Activated T-cell treated with anti-CD3 and anti-CD28 coated beads, Interleukin-2, amount 50 U/mL, for 48 hours (primary cell): Measurements from ENCODE around the gene AKIRIN2.

ENCODE experiments used
- DNase-seq, 2 experiments: peaks; one replicate each; pipeline ENCODE4 v3.0.0-alpha.2; 2020

AKIRIN2 gene

DNA sequence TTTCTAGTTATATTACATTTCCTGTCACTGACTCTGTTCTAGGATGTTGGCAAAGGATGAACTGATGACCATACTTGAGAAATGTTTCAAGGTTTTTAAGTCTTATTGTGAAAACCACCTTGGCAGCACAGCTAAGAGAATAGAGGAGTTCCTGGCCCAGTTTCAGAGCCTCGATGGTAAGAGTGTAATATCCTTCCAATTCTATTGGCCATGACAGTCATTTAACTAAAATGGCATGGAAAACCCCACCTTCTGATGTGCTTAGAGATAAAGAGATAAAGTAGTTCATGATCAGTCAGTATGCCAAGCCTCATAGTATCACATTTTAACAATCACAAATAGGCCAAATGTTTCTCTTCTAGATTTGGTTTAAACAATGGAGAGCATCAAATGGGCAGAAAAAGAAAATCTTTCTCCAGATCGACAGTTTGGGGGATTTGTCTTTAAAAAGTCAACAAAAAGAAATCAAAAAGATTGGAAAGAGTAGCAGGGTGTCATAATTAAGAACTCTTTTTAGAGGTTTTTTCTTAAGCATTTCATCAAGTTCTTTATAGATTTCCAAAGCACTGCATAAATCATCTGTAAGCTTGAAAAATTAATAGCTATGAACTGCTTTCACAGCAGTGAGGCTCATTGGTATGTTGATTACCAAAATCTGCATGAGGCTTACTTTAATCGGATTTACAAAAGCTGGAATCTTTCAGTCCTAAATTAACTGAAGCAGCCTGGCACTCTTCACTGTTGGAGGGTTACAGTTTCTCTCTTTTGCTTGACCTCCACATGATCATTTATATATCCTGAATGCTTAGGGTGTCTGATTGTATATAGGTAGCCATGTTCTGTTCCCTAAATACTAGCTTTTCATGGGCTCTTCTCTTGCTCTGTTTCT is 48.7 kb downstream of the AKIRIN2 start:
- DNase-seq, result no peak

DNA sequence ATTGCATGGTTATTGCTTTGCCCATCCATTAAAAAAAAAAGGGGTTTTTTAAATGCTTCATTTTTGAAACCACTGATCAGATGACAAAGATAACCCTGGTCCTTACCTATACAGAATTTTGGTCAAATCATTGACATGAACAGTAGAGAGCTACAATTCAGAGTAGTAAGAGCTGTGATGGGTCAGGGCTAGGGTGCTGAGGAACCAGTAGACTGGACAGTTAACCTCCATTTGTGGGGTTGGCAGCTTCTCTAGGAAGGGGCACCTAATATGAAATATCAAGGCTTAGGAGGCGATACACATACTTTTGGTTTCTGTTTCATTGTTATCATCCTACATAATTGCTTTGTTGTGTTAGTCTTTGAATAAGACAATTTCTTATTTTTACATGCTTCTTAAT is 57.0 kb downstream of the AKIRIN2 start:
- DNase-seq, result no peak

DNA sequence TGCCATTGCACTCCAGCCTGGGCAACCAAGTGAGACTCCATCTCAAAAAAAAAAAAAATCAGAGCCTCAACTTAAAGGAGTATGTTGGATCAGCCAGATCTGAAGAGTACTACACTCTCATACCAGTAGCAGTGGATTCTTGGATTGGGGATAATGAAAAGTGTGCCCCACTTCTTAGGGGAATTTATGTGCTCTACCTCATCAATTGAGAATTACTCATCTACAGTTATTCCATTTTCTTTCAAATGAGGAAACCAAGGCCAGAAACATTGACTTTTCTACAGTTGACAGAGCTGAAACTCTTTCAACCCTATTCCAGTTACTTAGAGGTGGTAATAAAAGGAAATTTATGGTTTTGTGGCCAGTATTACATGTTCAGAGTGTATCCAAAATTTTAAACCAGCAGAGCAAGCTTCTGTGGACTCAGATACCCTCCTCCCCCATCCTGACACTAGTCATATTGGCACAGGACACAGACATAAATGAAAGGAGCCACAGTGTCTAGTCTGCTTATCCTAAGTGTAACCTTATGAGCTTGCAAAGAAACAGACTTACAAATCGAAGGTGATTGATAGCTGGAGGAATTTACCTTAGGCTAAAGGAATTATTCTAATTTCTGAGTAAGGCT is 60.9 kb downstream of the AKIRIN2 start:
- DNase-seq, result no peak

DNA sequence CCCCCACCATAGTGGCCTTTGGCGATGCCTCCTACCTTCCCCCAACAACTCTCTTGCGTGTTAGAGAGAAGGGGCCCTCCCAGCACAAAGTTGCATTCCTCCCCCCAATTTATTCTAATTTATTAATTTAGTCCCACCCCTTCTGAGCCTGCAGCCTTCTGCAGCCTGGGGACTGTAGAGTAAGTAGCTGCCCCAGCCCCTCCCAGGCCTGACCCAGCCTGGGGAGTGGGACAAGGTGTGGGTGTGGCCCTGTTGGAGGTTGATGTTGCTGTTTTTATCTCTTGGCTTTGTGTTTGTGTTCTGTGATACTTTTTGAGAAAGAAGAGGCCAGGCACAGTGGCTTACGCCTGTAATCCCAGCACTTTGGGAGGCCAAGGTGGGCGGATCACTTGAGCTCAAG is 62.7 kb downstream of the AKIRIN2 start:
- no peak for DNase-seq

DNA sequence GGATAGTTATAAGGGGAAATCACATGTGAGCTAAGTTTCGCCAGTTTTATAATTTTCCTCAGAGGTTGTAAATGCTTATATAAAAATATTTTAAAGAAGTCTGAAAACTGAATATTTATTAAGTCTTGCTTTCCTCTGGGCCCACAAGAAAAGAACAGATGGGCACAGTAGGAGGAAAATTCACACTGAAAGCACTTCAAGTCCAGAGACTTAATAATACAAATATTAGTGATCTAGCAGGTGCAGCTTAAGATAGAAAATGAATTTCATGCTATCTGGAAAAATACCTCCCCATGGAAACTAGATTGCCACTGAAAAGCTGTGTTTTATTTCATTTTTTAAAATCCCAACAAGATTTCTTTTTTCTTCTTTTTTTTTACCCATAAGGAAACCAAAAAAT is 64.9 kb downstream of the AKIRIN2 start:
- DNase-seq, result no peak

DNA sequence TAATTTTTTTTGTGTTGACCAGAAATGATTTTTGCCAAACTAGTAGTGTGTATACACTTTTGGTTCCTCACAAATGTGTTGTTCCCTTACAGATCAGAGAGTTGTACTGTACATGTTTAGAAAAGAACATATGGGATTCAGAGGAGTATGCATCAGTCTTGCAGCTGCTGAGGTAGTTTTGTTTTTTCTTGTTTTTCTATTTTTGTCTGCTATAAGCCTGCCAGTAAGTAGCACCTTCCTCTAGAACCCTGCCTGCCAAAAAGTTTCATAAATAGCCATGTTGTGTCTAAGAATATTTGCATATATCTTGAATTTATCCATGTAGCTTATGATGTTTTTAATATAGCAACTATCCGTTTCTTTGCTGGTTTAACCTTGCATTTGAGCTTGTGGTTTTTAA is 65.7 kb downstream of the AKIRIN2 start:
- DNase-seq, result no peak

DNA sequence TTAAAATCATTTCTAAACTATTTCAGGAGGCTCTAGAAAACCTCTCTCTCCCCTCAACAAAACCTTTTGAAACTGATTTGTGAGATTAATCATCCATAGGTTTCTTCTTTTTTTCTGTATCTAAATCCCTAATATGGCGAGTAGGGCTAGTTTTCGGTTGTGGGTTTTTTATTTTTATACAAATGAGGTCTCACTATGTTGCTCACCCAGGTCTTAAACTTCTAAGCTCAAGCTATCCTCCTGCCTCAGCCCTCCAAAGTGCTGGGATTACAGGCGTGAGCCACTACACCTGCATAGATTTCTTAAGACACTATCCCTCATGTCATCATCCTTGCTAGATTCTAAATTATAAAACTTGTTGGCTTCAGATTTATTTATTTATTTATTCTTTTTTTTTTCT is 68.2 kb downstream of the AKIRIN2 start:
- no peak for DNase-seq

DNA sequence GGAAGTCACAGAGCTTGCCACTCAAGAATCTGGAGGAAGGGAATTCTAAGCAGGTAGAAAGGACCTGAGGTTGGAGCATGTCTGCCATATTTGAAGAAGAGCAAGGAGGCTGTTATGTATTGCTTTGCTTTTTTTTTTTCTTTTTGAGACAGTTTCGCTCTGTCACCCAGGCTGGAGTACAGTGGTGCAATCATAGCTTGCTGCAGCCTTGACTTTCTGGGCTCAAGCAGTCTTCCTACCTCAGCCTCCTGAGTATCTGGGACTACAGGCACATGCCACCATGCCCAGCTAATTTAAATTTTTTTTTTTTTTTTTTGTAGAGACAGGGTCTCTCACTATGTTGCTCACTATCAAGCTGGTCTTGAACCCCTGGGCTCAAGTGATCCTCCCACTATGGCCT is 71.3 kb downstream of the AKIRIN2 start:
- DNase-seq, result no peak

DNA sequence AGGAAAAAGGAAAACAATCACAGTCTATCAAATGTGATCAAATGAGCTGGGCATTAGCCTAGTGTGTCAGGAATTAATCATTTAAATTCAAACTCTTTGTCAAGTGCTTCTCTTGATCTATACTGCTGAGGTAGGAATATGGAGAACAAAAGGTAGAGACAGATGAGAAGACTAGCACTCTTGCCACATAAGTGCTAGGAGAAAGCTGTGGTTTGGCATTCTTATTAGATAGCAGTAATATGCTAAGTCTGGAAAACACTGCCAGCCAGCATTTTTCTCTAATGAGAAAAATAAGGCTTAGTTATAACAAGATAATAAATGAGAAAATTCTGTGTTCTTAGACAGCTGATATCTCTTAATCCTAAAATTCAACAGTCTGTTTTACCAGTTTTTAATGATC is 73.2 kb downstream of the AKIRIN2 start:
- no peak for DNase-seq

DNA sequence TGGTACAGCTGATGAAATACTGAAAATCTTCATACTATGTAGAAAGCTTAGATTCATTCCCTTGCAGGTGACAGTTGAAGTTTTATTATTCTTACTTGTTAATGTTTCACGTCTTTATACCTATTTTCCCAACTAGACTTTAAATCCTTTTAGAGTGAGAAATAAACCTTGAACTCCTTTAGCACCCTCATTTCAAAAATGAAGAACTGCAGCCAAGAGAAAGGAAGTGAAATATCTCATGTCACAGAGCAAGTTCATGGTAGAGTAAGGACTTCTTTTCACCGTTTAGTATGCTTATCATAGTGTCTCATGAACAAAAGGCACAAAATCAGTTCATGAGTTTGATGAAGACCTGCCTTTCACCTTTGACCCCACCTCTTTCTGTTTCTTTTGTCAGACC is 73.6 kb downstream of the AKIRIN2 start:
- no peak for DNase-seq
